ENCODE data around the gene LCE2C.
"Not testable (repeated sequence)": the region's sequence is repeated elsewhere in the genome, so short reads cannot be mapped to it uniquely, and the experiment has no call there.

The LCE2C gene

DNA sequence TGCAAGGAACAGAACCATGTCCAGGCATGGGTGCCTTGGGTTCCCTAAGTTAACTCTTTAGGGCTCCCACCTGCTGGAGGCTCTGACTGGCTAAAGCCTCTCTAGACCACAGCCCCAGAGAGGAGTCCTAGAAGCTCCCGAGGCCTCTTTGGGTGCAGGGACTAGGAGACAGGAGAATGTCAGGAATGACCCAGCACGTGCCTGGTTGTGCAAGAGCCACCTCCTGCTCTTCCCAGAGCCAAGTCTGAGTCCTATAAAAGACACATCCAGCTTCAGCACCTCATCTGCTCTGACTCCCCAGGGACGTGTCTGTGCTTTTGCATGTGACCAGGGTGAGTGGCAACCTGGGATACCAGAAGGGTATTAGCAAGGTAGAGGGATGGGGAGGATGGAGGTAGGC lies 12.0 kb upstream of the LCE2C start, which contains the start of gene LCE2D:
TSS of gene LCE2D (plus strand) at position 283 of the 400 bp plus-strand sequence. CDS start 726 bp downstream, outside the sequence.
- Histone ChIP-seq H3K36me3 (ENCODE audit: control insufficient read depth in 2 of 2, insufficient read depth in 2 of 2, low read length in 2 of 2) (no peaks in the 10 kb centered on the region), H3K9ac (ENCODE audit: low read length in 2 of 2) (no peak within 1 kb of the TSS), H3K27ac (ENCODE audit: low read length) (no peak within 1 kb of the TSS), H3K27me3 (ENCODE audit: control insufficient read depth in 1 of 2, insufficient read depth in 2 of 2, low read length in 2 of 2) (no peaks in the 10 kb centered on the region), H3K9me3 (ENCODE audit: control insufficient read depth in 2 of 2, low read length in 2 of 2) (no peaks in the 10 kb centered on the region), H3K4me3 (ENCODE audit: low read length in 2 of 2) (no peak within 1 kb of the TSS), H3K4me1 (ENCODE audit: control insufficient read depth, insufficient read depth, low read length) (no peaks in the 10 kb centered on the region)

DNA sequence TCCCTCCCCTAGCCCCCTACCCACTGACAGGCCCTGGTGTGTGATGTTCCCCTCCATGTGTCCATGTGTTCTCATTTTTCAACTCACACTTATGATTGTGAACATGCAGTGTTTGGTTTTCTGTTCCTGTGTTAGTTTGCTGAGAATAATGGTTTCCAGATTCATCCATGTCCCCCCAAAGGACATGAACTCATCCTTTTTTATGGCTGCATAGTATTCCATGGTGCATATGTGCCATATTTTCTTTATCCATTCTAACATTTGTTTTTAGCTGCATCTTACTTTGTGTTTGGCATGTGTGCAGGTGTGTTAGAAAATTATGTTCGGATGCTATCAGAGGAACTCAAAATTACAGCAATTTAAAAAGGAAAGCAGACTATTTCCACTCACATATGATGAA lies 8.9 kb upstream of the LCE2C start:
- H3K9me3 ChIP-seq (ENCODE audit: control insufficient read depth in 2 of 2, low read length in 2 of 2); H3K36me3 ChIP-seq (ENCODE audit: control insufficient read depth in 2 of 2, insufficient read depth in 2 of 2, low read length in 2 of 2); H3K9ac ChIP-seq (ENCODE audit: low read length in 2 of 2); H3K27me3 ChIP-seq (ENCODE audit: control insufficient read depth in 1 of 2, insufficient read depth in 2 of 2, low read length in 2 of 2); H3K27ac ChIP-seq (ENCODE audit: low read length); H3K4me1 ChIP-seq (ENCODE audit: control insufficient read depth, insufficient read depth, low read length); H3K4me3 ChIP-seq (ENCODE audit: low read length in 2 of 2): not testable (repeated sequence)

DNA sequence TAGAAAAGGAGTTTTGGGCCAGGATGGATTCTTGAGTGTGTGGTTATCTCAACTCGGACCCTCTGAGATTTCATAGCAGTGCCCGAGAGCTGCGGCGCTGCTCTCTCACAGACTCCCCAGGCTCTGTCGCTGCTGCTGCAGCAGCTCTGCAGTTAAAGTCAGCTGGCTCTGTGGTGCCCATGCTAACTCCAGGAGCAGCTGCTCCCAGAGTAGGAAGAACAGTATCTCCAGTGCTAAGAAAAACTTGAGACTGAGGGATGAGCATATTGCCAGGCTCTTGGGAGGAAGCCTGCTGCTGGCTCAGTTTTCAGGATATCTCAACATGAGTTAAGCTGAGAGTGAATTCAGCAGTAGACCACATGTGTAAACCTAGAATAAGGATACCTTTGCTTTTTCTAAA lies 7.4 kb upstream of the LCE2C start:
- Histone ChIP-seq H3K9me3 (ENCODE audit: control insufficient read depth in 2 of 2, low read length in 2 of 2) (peaks cover 0 to under 1% of the 10 kb centered on the region in 2 donors), H3K36me3 (ENCODE audit: control insufficient read depth in 2 of 2, insufficient read depth in 2 of 2, low read length in 2 of 2) (no peaks in the 10 kb centered on the region), H3K9ac (ENCODE audit: low read length in 2 of 2) (no peak overlapping the region), H3K4me1 (ENCODE audit: control insufficient read depth, insufficient read depth, low read length) (no peaks in the 10 kb centered on the region), H3K27ac (ENCODE audit: low read length) (no peak overlapping the region), H3K4me3 (ENCODE audit: low read length in 2 of 2) (no peak overlapping the region), H3K27me3 (ENCODE audit: control insufficient read depth in 1 of 2, insufficient read depth in 2 of 2, low read length in 2 of 2) (no peaks in the 10 kb centered on the region)

DNA sequence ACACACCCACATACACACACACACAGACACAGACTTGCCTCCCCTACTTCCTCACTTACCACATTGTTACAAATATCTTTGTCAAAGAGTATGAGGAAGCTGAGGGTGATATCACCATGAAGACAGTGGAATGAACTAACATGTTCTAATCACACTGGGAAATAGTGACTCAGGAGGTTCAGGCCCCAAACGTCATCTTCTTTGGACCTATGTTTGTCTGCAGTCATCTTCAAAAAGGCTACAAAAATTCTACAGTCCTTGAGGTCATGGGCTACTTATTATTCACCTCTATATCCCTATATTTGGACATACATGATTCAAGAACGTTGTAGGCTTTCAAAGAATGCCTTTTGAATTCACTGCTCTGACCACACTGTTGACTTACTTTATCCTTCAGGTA lies 2.1 kb upstream of the LCE2C start:
- Histone ChIP-seq H3K4me1 (ENCODE audit: control insufficient read depth, insufficient read depth, low read length) (no peaks in the 10 kb centered on the region), H3K9ac (ENCODE audit: low read length in 2 of 2) (no peak overlapping the region), H3K36me3 (ENCODE audit: control insufficient read depth in 2 of 2, insufficient read depth in 2 of 2, low read length in 2 of 2) (no peaks in the 10 kb centered on the region), H3K27ac (ENCODE audit: low read length) (no peak overlapping the region), H3K27me3 (ENCODE audit: control insufficient read depth in 1 of 2, insufficient read depth in 2 of 2, low read length in 2 of 2) (no peaks in the 10 kb centered on the region), H3K9me3 (ENCODE audit: control insufficient read depth in 2 of 2, low read length in 2 of 2) (peaks cover 0 to 7% of the 10 kb centered on the region in 2 donors), H3K4me3 (ENCODE audit: low read length in 2 of 2) (no peak overlapping the region)

DNA sequence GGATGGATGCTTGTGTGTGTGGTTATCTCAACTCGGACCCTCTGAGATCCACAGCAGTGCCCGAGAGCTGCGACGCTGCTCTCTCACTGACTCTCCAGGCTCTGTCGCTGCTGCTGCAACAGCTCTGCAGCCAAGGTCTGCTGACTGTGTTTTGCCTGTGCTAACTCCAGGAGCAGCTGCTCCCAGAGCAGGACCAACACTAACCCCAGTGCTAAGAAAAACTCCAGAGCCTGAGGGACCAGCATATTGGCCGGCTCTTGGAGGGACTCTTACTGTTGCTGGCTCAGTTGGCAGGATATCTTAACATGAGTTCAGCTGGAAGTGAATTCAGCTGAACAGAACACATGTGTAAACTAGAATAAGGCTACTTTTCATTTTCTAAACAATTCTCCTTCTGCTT lies 4.4 kb downstream of the LCE2C start:
- H3K4me1 ChIP-seq (ENCODE audit: control insufficient read depth, insufficient read depth, low read length): no peaks in the 10 kb centered on the region
- H3K9ac ChIP-seq (ENCODE audit: low read length in 2 of 2): no peak overlapping the region
- no peaks in the 10 kb centered on the region for H3K9me3 ChIP-seq (ENCODE audit: control insufficient read depth in 2 of 2, low read length in 2 of 2)
- peaks cover 0 to 2% of the 10 kb centered on the region in 2 donors for H3K27me3 ChIP-seq (ENCODE audit: control insufficient read depth in 1 of 2, insufficient read depth in 2 of 2, low read length in 2 of 2)
- no peaks in the 10 kb centered on the region for H3K36me3 ChIP-seq (ENCODE audit: control insufficient read depth in 2 of 2, insufficient read depth in 2 of 2, low read length in 2 of 2)
- no peak overlapping the region for H3K27ac ChIP-seq (ENCODE audit: low read length)
- H3K4me3 ChIP-seq (ENCODE audit: low read length in 2 of 2): no peak overlapping the region

DNA sequence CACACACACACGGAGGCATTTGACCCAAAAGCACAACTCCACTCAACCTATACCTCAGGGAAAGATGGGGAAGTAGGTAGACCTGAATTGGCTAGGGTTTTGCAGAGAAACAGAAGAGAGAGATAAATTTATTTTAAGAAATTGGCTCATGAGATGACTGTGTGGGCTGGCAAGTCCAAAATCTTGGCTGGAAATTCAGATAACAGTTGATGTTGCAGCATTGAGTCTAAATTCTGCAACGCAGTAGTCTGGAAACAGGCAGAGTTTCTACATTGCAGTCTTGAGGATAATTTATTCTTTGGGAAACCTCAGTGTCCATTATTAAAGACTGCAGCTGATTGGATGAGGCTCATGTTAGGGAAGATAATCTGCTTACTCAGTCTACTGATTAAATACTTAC lies 6.5 kb downstream of the LCE2C start:
- no peaks in the 10 kb centered on the region for H3K36me3 ChIP-seq (ENCODE audit: control insufficient read depth in 2 of 2, insufficient read depth in 2 of 2, low read length in 2 of 2)
- peaks cover 0 to 2% of the 10 kb centered on the region in 2 donors for H3K27me3 ChIP-seq (ENCODE audit: control insufficient read depth in 1 of 2, insufficient read depth in 2 of 2, low read length in 2 of 2)
- no peak overlapping the region for H3K27ac ChIP-seq (ENCODE audit: low read length)

DNA sequence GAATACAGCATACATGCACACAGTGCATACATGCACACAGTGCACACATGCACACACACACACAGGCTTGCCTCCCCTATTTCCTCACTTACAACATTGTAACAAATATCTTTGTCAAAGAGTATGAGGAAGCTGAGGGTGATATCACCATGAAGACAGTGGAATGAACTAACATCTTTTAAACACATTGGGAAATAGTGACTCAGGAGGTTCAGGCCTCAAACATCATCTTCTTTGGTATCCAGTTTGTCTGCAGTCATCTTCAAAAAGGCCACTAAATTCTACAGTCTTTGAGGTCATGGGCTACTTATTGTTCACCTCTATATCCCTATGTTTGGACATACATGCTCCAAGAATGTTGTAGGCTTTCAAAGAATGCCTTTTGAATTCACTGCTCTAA lies 8.8 kb downstream of the LCE2C start:
- Histone ChIP-seq H3K4me1 (ENCODE audit: control insufficient read depth, insufficient read depth, low read length) (no peaks in the 10 kb centered on the region), H3K27me3 (ENCODE audit: control insufficient read depth in 1 of 2, insufficient read depth in 2 of 2, low read length in 2 of 2) (peaks cover 0 to 3% of the 10 kb centered on the region in 2 donors), H3K9ac (ENCODE audit: low read length in 2 of 2) (no peak overlapping the region), H3K4me3 (ENCODE audit: low read length in 2 of 2) (no peak overlapping the region), H3K9me3 (ENCODE audit: control insufficient read depth in 2 of 2, low read length in 2 of 2) (peaks cover 0 to 3% of the 10 kb centered on the region in 2 donors), H3K36me3 (ENCODE audit: control insufficient read depth in 2 of 2, insufficient read depth in 2 of 2, low read length in 2 of 2) (no peaks in the 10 kb centered on the region), H3K27ac (ENCODE audit: low read length) (no peak overlapping the region)

More for the DNA sequence above, 6.5 kb downstream of the LCE2C start:
- no peak overlapping the region for H3K4me3 ChIP-seq (ENCODE audit: low read length in 2 of 2)
- H3K9ac ChIP-seq (ENCODE audit: low read length in 2 of 2): no peak overlapping the region
- no peaks in the 10 kb centered on the region for H3K9me3 ChIP-seq (ENCODE audit: control insufficient read depth in 2 of 2, low read length in 2 of 2)
- H3K4me1 ChIP-seq (ENCODE audit: control insufficient read depth, insufficient read depth, low read length): no peaks in the 10 kb centered on the region

DNA sequence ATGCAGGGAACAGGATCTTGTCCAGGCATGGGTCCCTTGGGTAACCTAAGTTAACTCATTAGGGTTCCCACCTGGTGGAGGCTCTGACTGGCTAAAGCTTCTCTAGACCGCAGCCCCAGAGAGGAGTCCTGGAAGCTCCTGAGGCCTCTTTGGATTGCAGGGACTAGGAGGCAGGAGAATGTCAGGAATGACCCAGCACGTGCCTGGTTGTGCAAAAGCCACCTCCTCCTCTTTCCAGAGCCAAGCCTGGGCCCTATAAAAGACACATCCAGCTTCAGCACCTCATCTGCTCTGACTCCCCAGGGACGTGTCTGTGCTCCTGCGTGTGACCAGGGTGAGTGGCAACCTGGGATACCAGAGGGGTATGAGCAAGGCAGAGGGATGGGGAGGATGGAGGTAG lies 10.7 kb downstream of the LCE2C start, which contains the start of gene LCE2B:
TSS of gene LCE2B (plus strand) at position 301 of the 400 bp plus-strand sequence. CDS start 721 bp downstream, outside the sequence.
- H3K27me3 ChIP-seq (ENCODE audit: control insufficient read depth in 1 of 2, insufficient read depth in 2 of 2, low read length in 2 of 2); H3K4me3 ChIP-seq (ENCODE audit: low read length in 2 of 2); H3K27ac ChIP-seq (ENCODE audit: low read length); H3K36me3 ChIP-seq (ENCODE audit: control insufficient read depth in 2 of 2, insufficient read depth in 2 of 2, low read length in 2 of 2); H3K9me3 ChIP-seq (ENCODE audit: control insufficient read depth in 2 of 2, low read length in 2 of 2); H3K9ac ChIP-seq (ENCODE audit: low read length in 2 of 2); H3K4me1 ChIP-seq (ENCODE audit: control insufficient read depth, insufficient read depth, low read length): not testable (repeated sequence)

DNA sequence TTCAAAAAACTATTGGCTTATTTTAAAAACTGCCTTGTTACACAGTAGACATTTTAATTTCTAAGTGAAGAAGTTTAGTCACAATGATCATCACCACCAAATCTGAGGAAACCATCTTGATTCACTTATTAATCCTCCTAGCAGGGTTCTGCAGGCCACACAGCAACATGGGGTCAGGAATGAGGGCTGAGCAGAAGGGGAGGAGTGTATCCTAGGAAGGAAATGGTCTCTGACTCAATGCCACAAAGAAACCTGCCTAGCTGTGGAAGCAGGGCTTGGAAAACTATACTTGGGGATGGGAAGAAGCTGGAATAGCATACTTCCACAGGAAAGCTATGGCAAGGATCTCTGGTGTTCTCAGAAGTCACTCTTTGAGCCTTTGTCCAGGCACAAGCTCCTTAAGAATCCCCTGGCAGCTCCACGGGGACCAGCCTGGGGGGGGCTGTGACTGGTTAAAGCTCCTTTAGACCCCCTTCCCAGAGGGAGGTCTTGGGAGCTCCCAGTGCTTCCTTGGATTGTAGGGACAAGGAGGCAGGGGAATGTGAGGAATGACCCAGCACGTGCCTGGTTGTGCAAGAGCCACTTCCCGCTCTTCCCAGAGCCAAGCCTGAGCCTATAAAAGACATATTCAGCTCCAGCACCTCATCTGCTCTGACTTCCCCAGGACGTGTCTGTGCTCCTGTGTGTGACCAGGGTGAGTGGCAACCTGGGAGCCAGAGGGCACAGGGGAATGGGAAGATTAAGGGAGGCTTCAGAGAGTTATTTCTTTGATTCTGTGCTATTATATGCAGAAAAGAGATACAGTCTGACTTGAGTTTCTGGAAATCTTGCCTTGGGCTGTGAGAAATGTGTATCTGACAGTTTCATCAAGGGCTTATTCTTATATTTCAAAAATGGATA lies 22.9 kb downstream of the LCE2C start, which contains the start of gene LCE2A:
TSS of gene LCE2A (plus strand) at position 645 of the 900 bp plus-strand sequence. CDS start 557 bp downstream, outside the sequence.
- H3K4me3 ChIP-seq (ENCODE audit: low read length in 2 of 2): no peak within 1 kb of the TSS
- no peaks in the 10 kb centered on the region for H3K4me1 ChIP-seq (ENCODE audit: control insufficient read depth, insufficient read depth, low read length)
- H3K36me3 ChIP-seq (ENCODE audit: control insufficient read depth in 2 of 2, insufficient read depth in 2 of 2, low read length in 2 of 2): no peaks in the 10 kb centered on the region
- H3K27me3 ChIP-seq (ENCODE audit: control insufficient read depth in 1 of 2, insufficient read depth in 2 of 2, low read length in 2 of 2): no peaks in the 10 kb centered on the region
- H3K9me3 ChIP-seq (ENCODE audit: control insufficient read depth in 2 of 2, low read length in 2 of 2): peaks cover 0 to 2% of the 10 kb centered on the region in 2 donors
- H3K27ac ChIP-seq (ENCODE audit: low read length): no peak within 1 kb of the TSS
- no peak within 1 kb of the TSS for H3K9ac ChIP-seq (ENCODE audit: low read length in 2 of 2)

DNA sequence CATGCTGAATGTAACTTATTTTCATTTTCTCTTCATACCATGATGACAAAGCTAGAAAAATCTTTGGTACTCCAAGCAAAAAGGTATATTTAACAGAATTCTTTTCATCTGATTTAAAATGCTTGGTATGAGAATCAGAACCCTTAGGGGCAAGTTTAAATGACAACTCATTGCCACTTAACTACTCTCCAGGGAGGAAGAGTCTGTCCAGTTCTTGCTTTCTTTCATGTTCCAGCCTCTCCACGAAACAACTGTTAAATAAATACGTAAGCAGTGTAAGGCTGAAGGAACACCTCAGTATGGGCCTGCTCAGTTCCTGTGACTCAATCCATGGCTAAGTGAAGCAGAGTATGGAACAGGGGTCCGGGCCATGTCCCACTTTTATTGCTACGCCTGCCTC lies 24.7 kb downstream of the LCE2C start:
- H3K4me3 ChIP-seq (ENCODE audit: low read length in 2 of 2): no peak overlapping the region
- no peaks in the 10 kb centered on the region for H3K27me3 ChIP-seq (ENCODE audit: control insufficient read depth in 1 of 2, insufficient read depth in 2 of 2, low read length in 2 of 2)
- peaks cover 0 to 5% of the 10 kb centered on the region in 2 donors for H3K9me3 ChIP-seq (ENCODE audit: control insufficient read depth in 2 of 2, low read length in 2 of 2)
- H3K4me1 ChIP-seq (ENCODE audit: control insufficient read depth, insufficient read depth, low read length): no peaks in the 10 kb centered on the region
- no peaks in the 10 kb centered on the region for H3K36me3 ChIP-seq (ENCODE audit: control insufficient read depth in 2 of 2, insufficient read depth in 2 of 2, low read length in 2 of 2)
- no peak overlapping the region for H3K9ac ChIP-seq (ENCODE audit: low read length in 2 of 2)
- H3K27ac ChIP-seq (ENCODE audit: low read length): no peak overlapping the region

DNA sequence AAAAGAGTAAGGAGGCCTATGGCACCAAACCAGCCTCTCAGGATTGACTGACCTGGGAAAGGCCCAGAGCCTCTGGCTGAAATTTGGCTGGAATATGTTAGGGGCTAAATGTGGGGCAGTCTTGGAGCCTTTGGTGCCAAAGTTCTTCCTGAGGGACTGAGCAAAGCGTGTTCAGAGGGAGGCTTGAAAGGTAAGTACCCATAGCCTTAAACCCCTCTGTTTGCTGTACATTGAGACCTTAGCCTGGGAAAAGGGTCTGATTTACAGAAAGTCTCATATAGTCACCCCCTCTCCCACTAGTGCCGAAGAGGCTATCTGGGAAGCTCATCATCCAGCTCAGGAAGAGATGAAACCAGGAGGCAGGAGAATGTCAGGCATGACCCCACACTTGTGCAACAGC lies 32.8 kb downstream of the LCE2C start, which contains the start of gene LCE4A:
TSS of gene LCE4A (plus strand) at position 301 of the 400 bp plus-strand sequence. CDS start 916 bp downstream, outside the sequence.
- Histone ChIP-seq H3K9ac (ENCODE audit: low read length in 2 of 2) (no peak within 1 kb of the TSS), H3K4me3 (ENCODE audit: low read length in 2 of 2) (no peak within 1 kb of the TSS), H3K27me3 (ENCODE audit: control insufficient read depth in 1 of 2, insufficient read depth in 2 of 2, low read length in 2 of 2) (no peaks in the 10 kb centered on the region), H3K27ac (ENCODE audit: low read length) (no peak within 1 kb of the TSS), H3K9me3 (ENCODE audit: control insufficient read depth in 2 of 2, low read length in 2 of 2) (peaks cover 0 to 3% of the 10 kb centered on the region in 2 donors), H3K36me3 (ENCODE audit: control insufficient read depth in 2 of 2, insufficient read depth in 2 of 2, low read length in 2 of 2) (no peaks in the 10 kb centered on the region), H3K4me1 (ENCODE audit: control insufficient read depth, insufficient read depth, low read length) (no peaks in the 10 kb centered on the region)
